ENCODE measurements around the gene ZNF536. TPM values are rescaled to one million over a fixed set of nuclear protein-coding genes. Genes with fewer than 3 reads are reported as not detected.

Gene ZNF536
- total RNA-seq, 6 experiments from 2014 or later: 0.25 TPM; not detected in 5

DNA sequence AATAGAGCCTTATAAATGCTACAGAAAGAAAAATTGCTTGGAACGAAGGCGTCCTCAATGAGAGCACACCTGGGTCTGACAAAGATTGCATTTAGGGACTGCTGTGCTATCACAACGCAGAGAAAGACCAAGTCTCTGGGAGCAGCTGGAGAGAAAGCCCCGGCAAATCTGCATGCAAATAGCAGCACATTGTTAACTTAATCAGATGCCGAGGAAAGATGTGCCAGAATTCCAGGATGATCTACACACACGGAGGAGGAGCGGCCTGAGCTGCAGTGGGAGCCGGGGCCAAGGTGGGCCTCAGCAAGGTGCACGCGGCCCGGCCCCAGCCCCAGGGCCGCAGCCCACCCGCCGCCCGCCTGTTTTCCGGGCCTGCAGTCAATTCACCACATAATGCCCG lies 1.4 kb downstream of the ZNF536 start:
- no peaks in the 10 kb centered on the region for H3K4me1 ChIP-seq
- no peaks in the 10 kb centered on the region for H3K36me3 ChIP-seq
- H3K27ac ChIP-seq: no peak overlapping the region
- WGBS (ENCODE audit: insufficient coverage, low coverage, low lambda C conversion rate, missing lambda C conversion rate): 15% methylated on average over 15 of the region's 17 CpGs
- no peak for TF ChIP-seq POLR2A (IDR thresholded peaks at IDR 0.05)
- TF ChIP-seq, protein P1, sequence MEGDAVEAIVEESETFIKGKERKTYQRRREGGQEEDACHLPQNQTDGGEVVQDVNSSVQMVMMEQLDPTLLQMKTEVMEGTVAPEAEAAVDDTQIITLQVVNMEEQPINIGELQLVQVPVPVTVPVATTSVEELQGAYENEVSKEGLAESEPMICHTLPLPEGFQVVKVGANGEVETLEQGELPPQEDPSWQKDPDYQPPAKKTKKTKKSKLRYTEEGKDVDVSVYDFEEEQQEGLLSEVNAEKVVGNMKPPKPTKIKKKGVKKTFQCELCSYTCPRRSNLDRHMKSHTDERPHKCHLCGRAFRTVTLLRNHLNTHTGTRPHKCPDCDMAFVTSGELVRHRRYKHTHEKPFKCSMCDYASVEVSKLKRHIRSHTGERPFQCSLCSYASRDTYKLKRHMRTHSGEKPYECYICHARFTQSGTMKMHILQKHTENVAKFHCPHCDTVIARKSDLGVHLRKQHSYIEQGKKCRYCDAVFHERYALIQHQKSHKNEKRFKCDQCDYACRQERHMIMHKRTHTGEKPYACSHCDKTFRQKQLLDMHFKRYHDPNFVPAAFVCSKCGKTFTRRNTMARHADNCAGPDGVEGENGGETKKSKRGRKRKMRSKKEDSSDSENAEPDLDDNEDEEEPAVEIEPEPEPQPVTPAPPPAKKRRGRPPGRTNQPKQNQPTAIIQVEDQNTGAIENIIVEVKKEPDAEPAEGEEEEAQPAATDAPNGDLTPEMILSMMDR (IDR thresholded peaks at IDR 0.05): no peak
- peaks cover 0 to 7% of the 10 kb centered on the region in 2 donors for H3K27me3 ChIP-seq
- no peak overlapping the region for H3K4me3 ChIP-seq
- H3K9me3 ChIP-seq: no peaks in the 10 kb centered on the region
- intact Hi-C loops (cut with DNase I): no loop called here
- DNase-seq (peak in 1 of 3 donors; percentile 0), ATAC-seq (no peak)

DNA sequence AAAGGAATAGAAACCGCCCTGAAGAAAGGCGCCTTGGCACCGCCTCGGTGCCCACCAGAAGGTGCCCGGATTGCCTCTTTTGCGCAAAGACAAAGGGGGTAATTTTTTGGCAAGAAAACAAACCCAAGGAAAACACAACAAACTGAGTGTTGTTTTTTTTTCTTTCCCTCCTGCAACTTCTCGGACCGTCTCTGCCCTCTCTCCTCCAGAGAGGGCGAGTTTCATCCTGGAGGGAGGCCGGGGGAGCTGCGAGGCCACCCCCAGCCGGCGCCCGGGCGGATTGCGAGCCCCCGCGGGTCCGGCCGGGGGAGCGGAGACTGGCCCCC lies 2.3 kb downstream of the ZNF536 start:
- TF ChIP-seq, protein P1 (IDR thresholded peaks at IDR 0.05): no peak
- TF ChIP-seq POLR2A (IDR thresholded peaks at IDR 0.05): no peak
- WGBS (ENCODE audit: insufficient coverage, low coverage, low lambda C conversion rate, missing lambda C conversion rate): 6% methylated on average over 18 of the region's 21 CpGs
- ATAC-seq: no peak
- no peaks in the 10 kb centered on the region for H3K9me3 ChIP-seq
- H3K4me1 ChIP-seq: no peaks in the 10 kb centered on the region
- no peak overlapping the region for H3K27ac ChIP-seq
- intact Hi-C loops (cut with DNase I): no loop called here
- DNase-seq: peak in 1 of 3 donors; percentile 0
- H3K36me3 ChIP-seq: no peaks in the 10 kb centered on the region
- no peak overlapping the region for H3K4me3 ChIP-seq
- H3K27me3 ChIP-seq: peaks cover 0 to 7% of the 10 kb centered on the region in 2 donors

DNA sequence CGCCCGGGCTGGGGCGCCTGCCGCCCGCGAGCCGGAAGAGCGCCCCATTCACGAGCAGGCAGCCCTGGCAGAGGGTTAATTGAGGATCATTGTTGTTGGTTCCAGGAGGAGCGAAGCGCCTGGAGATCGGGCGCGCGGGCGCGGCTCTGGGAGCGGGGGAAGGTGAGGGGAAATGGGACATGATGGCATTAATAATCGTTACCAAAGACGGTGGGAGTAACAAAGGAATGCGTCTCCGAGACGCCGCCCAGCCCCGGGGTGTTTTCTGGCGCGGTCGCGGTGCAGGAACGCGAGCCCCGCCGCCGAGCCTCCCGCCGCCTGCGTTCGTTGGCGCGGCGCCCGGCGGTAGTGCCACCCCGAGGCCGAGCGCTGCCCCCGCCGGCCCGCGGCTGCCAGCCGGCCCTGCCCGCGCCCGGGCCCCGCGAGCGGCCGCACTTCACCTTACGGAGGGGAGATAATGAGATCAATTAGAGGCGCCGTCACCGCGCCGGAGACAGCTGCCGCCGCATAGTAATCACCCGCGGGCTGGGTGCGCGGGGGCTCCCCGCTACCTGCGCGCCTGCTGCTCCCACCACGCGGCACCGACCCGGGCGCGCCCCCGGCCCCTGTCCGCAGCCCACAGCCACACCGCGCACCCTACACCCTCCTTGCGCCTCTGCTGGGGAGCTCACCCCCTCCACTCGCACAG lies 2.8 kb downstream of the ZNF536 start:
- DNase-seq (peak in 1 of 3 donors; percentile 37), ATAC-seq (no peak)
- TF ChIP-seq, protein P1 (IDR thresholded peaks at IDR 0.05): no peak
- no peak for TF ChIP-seq POLR2A (IDR thresholded peaks at IDR 0.05)
- Histone ChIP-seq H3K4me3 (no peak overlapping the region), H3K4me1 (no peaks in the 10 kb centered on the region), H3K27me3 (peaks cover 0 to 7% of the 10 kb centered on the region in 2 donors), H3K27ac (no peak overlapping the region), H3K9me3 (no peaks in the 10 kb centered on the region), H3K36me3 (no peaks in the 10 kb centered on the region)
- intact Hi-C loops (cut with DNase I): no loop called here
- WGBS (ENCODE audit: insufficient coverage, low coverage, low lambda C conversion rate, missing lambda C conversion rate): 1% methylated on average over 17 of the region's 85 CpGs

DNA sequence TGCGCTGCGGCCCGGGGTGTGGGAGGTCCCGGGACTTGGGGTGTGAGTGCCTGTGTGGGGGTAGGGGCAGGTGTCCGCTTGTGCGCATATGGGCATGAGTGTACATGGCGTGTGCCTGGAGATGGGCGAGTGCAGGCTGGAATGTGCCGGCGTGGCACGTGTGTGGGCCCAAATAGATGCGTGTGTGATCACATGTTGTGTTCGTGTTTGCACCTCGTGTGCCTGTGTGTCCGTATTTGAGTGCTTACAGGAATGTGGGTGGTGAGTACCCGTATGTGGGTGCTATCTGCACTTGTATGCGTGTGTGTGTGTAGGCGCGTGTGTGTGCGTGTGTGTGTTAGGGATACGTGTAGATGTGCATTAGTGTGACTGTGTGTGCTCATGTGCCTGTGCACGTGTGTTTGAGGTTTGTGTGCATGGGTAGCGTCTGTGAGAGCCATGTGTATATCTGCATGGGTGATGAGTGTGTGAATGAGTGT lies 3.4 kb downstream of the ZNF536 start:
- peaks cover 0 to 7% of the 10 kb centered on the region in 2 donors for H3K27me3 ChIP-seq
- H3K36me3 ChIP-seq: no peaks in the 10 kb centered on the region
- 55% methylated on average over 6 of the region's 23 CpGs for WGBS (ENCODE audit: insufficient coverage, low coverage, low lambda C conversion rate, missing lambda C conversion rate)
- ATAC-seq: no peak
- intact Hi-C loops (cut with DNase I): no loop called here
- no peak for DNase-seq
- TF ChIP-seq, protein P1 (IDR thresholded peaks at IDR 0.05): no peak
- no peak for TF ChIP-seq POLR2A (IDR thresholded peaks at IDR 0.05)
- no peaks in the 10 kb centered on the region for H3K4me1 ChIP-seq
- no peaks in the 10 kb centered on the region for H3K9me3 ChIP-seq
- H3K27ac ChIP-seq: no peak overlapping the region
- H3K4me3 ChIP-seq: no peak overlapping the region

Measured in right lobe of liver (tissue), 6 donors.